Coronary artery (tissue), 2 donors: ENCODE results near the gene CTRB2.

Experiments
- DNase-seq: peaks from one replicate; pipeline ENCODE4 v3.0.0-alpha.2; 2017; ENCODE audit warnings: low spot score
- H3K27ac ChIP-seq, 2 donors: fragments of 200-600 bp; sonication (generic); one replicate each; pipeline ENCODE4 v1.5.1; 2016 to 2019
- H3K4me3 ChIP-seq: fragments of 200-600 bp; sonication (generic); 2 replicates; pipeline ENCODE4 v1.5.1; 2016; ENCODE audit warnings: mild to moderate bottlenecking, moderate library complexity
- CTCF ChIP-seq: fragments of 200-600 bp; sonication (generic); IDR thresholded peaks from one replicate; pipeline ENCODE4 v1.5.1; 2019; ENCODE audit warnings: antibody characterized with exemption

Gene CTRB2

GRCh38 chr16:75235721-75236193 lies 28.8 kb upstream of the CTRB2 start:
- TF ChIP-seq CTCF, result no peak
- H3K4me3 ChIP-seq, result no peak overlapping the region
- no peak for DNase-seq
- H3K27ac ChIP-seq, result peak overlapping the region in 1 of 2 donors; percentile 94

GRCh38 chr16:75234856-75235696 lies 28.1 kb upstream of the CTRB2 start:
- H3K27ac ChIP-seq, result peak overlapping the region; percentile 60 to 94
- no peak for TF ChIP-seq CTCF
- DNase-seq, result no peak
- H3K4me3 ChIP-seq, result no peak overlapping the region

GRCh38 chr16:75233611-75233938 lies 26.6 kb upstream of the CTRB2 start:
- no peak for DNase-seq
- H3K27ac ChIP-seq, result peak overlapping the region in 1 of 2 donors; percentile 94

GRCh38 chr16:75231570-75231969 lies 24.6 kb upstream of the CTRB2 start:
- Histone ChIP-seq H3K27ac (no peak overlapping the region), H3K4me3 (no peak overlapping the region)
- TF ChIP-seq CTCF, result no peak
- DNase-seq, result no peak

More at GRCh38 chr16:75233611-75233938, 26.6 kb upstream of the CTRB2 start:
- no peak overlapping the region for H3K4me3 ChIP-seq
- TF ChIP-seq CTCF, result no peak

- no peak for TF ChIP-seq CTCF
- Histone ChIP-seq H3K27ac (peak overlapping the region in 1 of 2 donors; percentile 23), H3K4me3 (no peak overlapping the region)
- DNase-seq, result no peak
Measured at GRCh38 chr16:75230471-75231110, 23.6 kb upstream of the CTRB2 start.

- no peak overlapping the region for H3K4me3 ChIP-seq
- H3K27ac ChIP-seq, result peak overlapping the region in 1 of 2 donors; percentile 46
- no peak for DNase-seq
- TF ChIP-seq CTCF, result no peak
Measured at GRCh38 chr16:75229172-75230031, 22.4 kb upstream of the CTRB2 start.
